SK-N-SH (cell line): ENCODE data around the gene HSPB7. TPM values are rescaled to one million over a fixed set of nuclear protein-coding genes. Genes with fewer than 3 reads are reported as not detected.
A peak's percentile ranks its signal among the peaks of the same experiment; 100 is the strongest.

Experiments used
- CTCF ChIA-PET: fragments of 300-600, 350-600 bp; formaldehyde crosslinking; extraction: SDS; loops from one replicate; lab custom pipeline; 2021; lab: Yijun Ruan, JAX
- POLR2A ChIA-PET: fragments of 350-600 bp; sonication (Branson Sonifier 250); formaldehyde crosslinking; extraction: SDS; loops from one replicate; lab custom pipeline; 2020; ENCODE audit warnings: antibody characterized with exemption, inconsistent platforms; lab: Yijun Ruan, JAX
- DNase-seq: peaks from one replicate; pipeline ENCODE4 v3.0.0; 2012
- H2AFZ ChIP-seq: fragments of 200-600 bp; sonication (generic); 2 replicates; pipeline ENCODE4 v1.8.1; 2016; ENCODE audit warnings: antibody characterized with exemption, mild to moderate bottlenecking, low read depth
- H3F3A ChIP-seq: fragments of 200-600 bp; sonication (generic); replicated peaks from 2 replicates; pipeline ENCODE3; 2016; ENCODE audit warnings: antibody characterized with exemption, mild to moderate bottlenecking; ENCODE audit not compliant: insufficient read depth
- H3K27ac ChIP-seq, 2 experiments: fragments of 200-500 bp in 1 of 2; fragments of 200-600 bp in 1 of 2; sonication (Bioruptor generic) in 1 of 2; sonication (generic), shearing (Covaris generic) in 1 of 2; 2 replicates each; pipeline versions ENCODE4 v1.5.1 to v1.6.1; 2014 to 2016; ENCODE audit warnings: low read depth in 2 of 2, inconsistent platforms in 1 of 2, low read length in 1 of 2, mild to moderate bottlenecking in 1 of 2, mixed read lengths in 1 of 2
- H3K27me3 ChIP-seq: fragments of 200-600 bp; sonication (generic), shearing (Covaris generic); 2 replicates; pipeline ENCODE4 v1.6.1; 2016; ENCODE audit warnings: mixed run types; ENCODE audit not compliant: insufficient read depth
- H3K36me3 ChIP-seq, 2 experiments: fragments of 200-500 bp in 1 of 2; fragments of 200-600 bp in 1 of 2; sonication (Bioruptor generic) in 1 of 2; sonication (generic) in 1 of 2; replicated peaks in 1 of 2; 2 replicates each; pipeline versions ENCODE3 to v1.5.1; 2014 to 2016; ENCODE audit warnings: low read length in 1 of 2, mild to moderate bottlenecking in 1 of 2; ENCODE audit not compliant: insufficient read depth in 2 of 2, control insufficient read depth in 1 of 2
- H3K4me1 ChIP-seq, 2 experiments: fragments of 200-500 bp in 1 of 2; fragments of 200-600 bp in 1 of 2; sonication (Bioruptor generic) in 1 of 2; sonication (generic), shearing (Covaris generic) in 1 of 2; 2 replicates each; pipeline versions ENCODE4 v1.5.1 to v1.6.1; 2014 to 2016; ENCODE audit warnings: low read depth in 1 of 2, low read length in 1 of 2, mixed run types in 1 of 2; ENCODE audit not compliant: insufficient read depth in 2 of 2, control insufficient read depth in 1 of 2
- H3K4me2 ChIP-seq: fragments of 200-600 bp; sonication (generic), shearing (Covaris generic); 2 replicates; pipeline ENCODE4 v1.6.1; 2017; ENCODE audit warnings: mixed run types
- H3K4me3 ChIP-seq, 2 experiments: fragments of 200-500 bp in 1 of 2; fragments of 200-600 bp in 1 of 2; sonication (Bioruptor generic) in 1 of 2; sonication (generic), shearing (Covaris generic) in 1 of 2; 2 replicates each; pipeline versions ENCODE4 v1.5.1 to v1.8.1; 2014 to 2016; ENCODE audit warnings: low read depth in 2 of 2, inconsistent platforms in 1 of 2, low read length in 1 of 2, mild to moderate bottlenecking in 1 of 2, mixed read lengths in 1 of 2, moderate library complexity in 1 of 2
- H3K79me2 ChIP-seq: fragments of 200-600 bp; sonication (generic); 2 replicates; pipeline ENCODE4 v1.8.1; 2017; ENCODE audit warnings: mild to moderate bottlenecking; ENCODE audit not compliant: insufficient read depth
- H3K9ac ChIP-seq: fragments of 200-600 bp; sonication (generic); 2 replicates; pipeline ENCODE4 v1.6.1; 2017; ENCODE audit warnings: mixed run types
- H3K9me2 ChIP-seq: fragments of 200-600 bp; sonication (generic); 2 replicates; pipeline ENCODE4 v1.6.1; 2017; ENCODE audit warnings: mixed run types
- H3K9me3 ChIP-seq: fragments of 200-600 bp; sonication (generic); 2 replicates; pipeline ENCODE4 v1.6.1; 2017; ENCODE audit warnings: mixed run types, mild to moderate bottlenecking, moderate library complexity
- H4K20me1 ChIP-seq: fragments of 200-600 bp; sonication (generic); 2 replicates; pipeline ENCODE4 v1.6.1; 2017; ENCODE audit warnings: mild to moderate bottlenecking, mixed run types; ENCODE audit not compliant: insufficient read depth
- EP300 ChIP-seq, 2 experiments: IDR thresholded peaks; 2 replicates each; pipeline versions ENCODE4 v1.4.0 to v1.6.1; 2012; ENCODE audit warnings: borderline replicate concordance in 1 of 2, low read depth in 1 of 2, low read length in 1 of 2
- FOXJ3 ChIP-seq: sonication (generic); formaldehyde crosslinking; IDR thresholded peaks from 2 replicates; pipeline ENCODE4 v1.5.1; 2020; ENCODE audit warnings: mild to moderate bottlenecking, missing genetic modification reagents
- GABPA ChIP-seq: IDR thresholded peaks from 2 replicates; pipeline ENCODE4 v1.4.0; 2012; ENCODE audit warnings: low read depth, mild to moderate bottlenecking
- GATA2 ChIP-seq: sonication (generic); formaldehyde crosslinking; IDR thresholded peaks from 2 replicates; pipeline ENCODE4 v1.5.0; 2020; ENCODE audit warnings: mild to moderate bottlenecking, missing genetic modification reagents
- JUND ChIP-seq: IDR thresholded peaks from 2 replicates; pipeline ENCODE4 v1.4.0; 2012
- PBX3 ChIP-seq: IDR thresholded peaks from 2 replicates; pipeline ENCODE4; 2012
- POLR2AphosphoS5 ChIP-seq: IDR thresholded peaks from 2 replicates; pipeline ENCODE4 v1.6.1; 2012; ENCODE audit warnings: low read depth, low read length
- RAD21 ChIP-seq: IDR thresholded peaks from 2 replicates; pipeline ENCODE4 v1.6.1; 2012; ENCODE audit warnings: mild to moderate bottlenecking, low read length
- RFX5 ChIP-seq: IDR thresholded peaks from 2 replicates; pipeline ENCODE4 v1.6.1; 2012; ENCODE audit warnings: mild to moderate bottlenecking, improper control_type of control experiment, low read length
- RXRA ChIP-seq: IDR thresholded peaks from 2 replicates; pipeline ENCODE4 v1.4.0; 2012; ENCODE audit warnings: low read depth, mild to moderate bottlenecking, borderline replicate concordance
- SMC3 ChIP-seq: IDR thresholded peaks from 2 replicates; pipeline ENCODE4 v1.6.1; 2012; ENCODE audit warnings: low read depth, low read length, improper control_type of control experiment
- TAF1 ChIP-seq: IDR thresholded peaks from 2 replicates; pipeline ENCODE4 v1.6.1; 2012; ENCODE audit warnings: low read depth, mild to moderate bottlenecking, low read length, moderate library complexity, borderline replicate concordance
- TCF12 ChIP-seq: IDR thresholded peaks from 2 replicates; pipeline ENCODE4 v1.4.0; 2012
- TEAD4 ChIP-seq: IDR thresholded peaks from 2 replicates; pipeline ENCODE4 v1.4.0; 2012; ENCODE audit warnings: mild to moderate bottlenecking, borderline replicate concordance; ENCODE audit not compliant: insufficient read depth
- YY1 ChIP-seq: IDR thresholded peaks from 2 replicates; pipeline ENCODE4 v1.4.0; 2012; ENCODE audit warnings: low read depth, mild to moderate bottlenecking
- WGBS: methylation state at CpG from one replicate; pipeline ENCODE4 v1.1.6; 2017; ENCODE audit warnings: low lambda C conversion rate; 5-methylcytosine and 5-hydroxymethylcytosine counted together
- polyA plus RNA-seq, 3 experiments: library from polyadenylated mRNA; depleted of rRNA; stranded (reverse); fragments of >200 nt; gene quantifications; 2 replicates each; pipeline ENCODE4 v1.2.3, GENCODE V29; 2012
- TF ChIP-seq, protein P1 (sequence below): fragments of 150-350 bp; IDR thresholded peaks from 2 replicates; pipeline ENCODE4 v1.6.1; 2016; ENCODE audit warnings: mild to moderate bottlenecking, low read depth, low read length
- TF ChIP-seq, protein P2 (sequence below): fragments of 200-600 bp; sonication (generic); IDR thresholded peaks from 2 replicates; pipeline ENCODE4 v1.6.1; 2017; ENCODE audit warnings: antibody characterized with exemption, mild to moderate bottlenecking, moderate library complexity
- TF ChIP-seq, protein P3 (sequence below): IDR thresholded peaks from 2 replicates; pipeline ENCODE4 v1.6.1; 2012; ENCODE audit warnings: mild to moderate bottlenecking, low read depth, low read length, moderate library complexity
- TF ChIP-seq, protein P4 (sequence below): IDR thresholded peaks from 2 replicates; pipeline ENCODE4 v1.4.0; 2012; ENCODE audit warnings: low read depth, borderline replicate concordance
- TF ChIP-seq, protein P5 (sequence below): fragments of 150-350 bp; IDR thresholded peaks from 2 replicates; pipeline ENCODE4 v1.6.1; 2017; ENCODE audit warnings: antibody characterized with exemption, low read length, low read depth, borderline replicate concordance

The HSPB7 gene
- polyA plus RNA-seq, 1 of the 3 experiments (the other 2 are of a cell fraction), result 0.05 TPM

DNA sequence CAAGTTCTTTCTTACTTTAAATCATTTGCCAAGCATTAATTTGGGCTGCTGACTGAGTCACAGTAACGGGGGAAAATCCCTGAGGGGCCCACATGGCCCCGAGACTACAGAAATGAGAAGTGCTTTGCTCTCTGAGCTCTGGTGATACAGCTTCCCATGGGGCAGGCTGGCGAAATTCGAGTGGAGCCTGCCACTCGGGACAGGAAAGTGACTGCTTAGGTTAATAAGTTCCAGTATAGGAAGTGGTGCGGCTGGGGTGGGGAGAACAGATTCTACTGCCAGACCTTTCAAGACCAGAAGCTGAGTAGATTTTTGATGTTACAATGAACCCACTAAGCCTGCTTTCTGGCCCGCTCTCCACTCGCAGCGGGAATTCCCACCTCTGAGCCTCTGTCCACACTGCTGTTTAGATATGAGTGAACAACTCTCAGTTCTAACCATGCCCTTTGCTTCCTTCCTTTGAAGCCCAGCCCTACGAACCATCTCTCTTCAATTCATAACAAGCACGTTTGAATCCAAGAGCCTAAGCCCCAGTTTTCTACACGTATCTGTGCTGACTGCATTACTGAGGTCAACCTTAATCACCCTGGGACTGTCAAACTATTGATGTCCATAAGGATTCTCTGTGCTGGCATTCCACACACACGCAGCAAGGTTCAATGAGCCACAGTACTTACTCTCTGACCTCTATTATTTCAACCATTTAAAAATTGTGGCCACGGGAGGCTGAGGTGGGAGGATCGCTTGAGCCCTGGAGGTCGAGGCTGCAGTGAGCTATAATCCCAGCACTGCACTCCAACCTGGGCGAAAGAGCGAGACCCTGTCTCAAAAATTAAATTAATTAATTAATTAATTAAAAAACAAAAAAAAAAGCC lies 51.5 kb downstream of the HSPB7 start:
- Histone ChIP-seq H4K20me1 (peaks cover 19% of the 10 kb centered on the region; the same call in 1 of the 2 replicates), H3K27ac (peak overlapping the region in 1 of 2 experiments; percentile 70; a peak in 3 of 4 replicates)

More for the DNA sequence above, 51.5 kb downstream of the HSPB7 start:
- Histone ChIP-seq H3K4me3 (no peak overlapping the region), H3K9me2 (no peaks in the 10 kb centered on the region), H3K79me2 (peaks cover 96% of the 10 kb centered on the region), H3K4me2 (peak overlapping the region; percentile 67), H3K9me3 (no peaks in the 10 kb centered on the region), H3K4me1 (peaks cover 7 to 32% of the 10 kb centered on the region in 2 experiments), H3K9ac (peak overlapping the region; percentile 21; the same call in 1 of the 2 replicates), H3K27me3 (no peaks in the 10 kb centered on the region), H2AFZ (no peak overlapping the region), H3K36me3 (peaks cover 25 to 27% of the 10 kb centered on the region in 2 experiments), H3F3A (peaks cover 28% of the 10 kb centered on the region)
- TF ChIP-seq RFX5, result no peak
- no peak for TF ChIP-seq TCF12
- TF ChIP-seq, protein P1, sequence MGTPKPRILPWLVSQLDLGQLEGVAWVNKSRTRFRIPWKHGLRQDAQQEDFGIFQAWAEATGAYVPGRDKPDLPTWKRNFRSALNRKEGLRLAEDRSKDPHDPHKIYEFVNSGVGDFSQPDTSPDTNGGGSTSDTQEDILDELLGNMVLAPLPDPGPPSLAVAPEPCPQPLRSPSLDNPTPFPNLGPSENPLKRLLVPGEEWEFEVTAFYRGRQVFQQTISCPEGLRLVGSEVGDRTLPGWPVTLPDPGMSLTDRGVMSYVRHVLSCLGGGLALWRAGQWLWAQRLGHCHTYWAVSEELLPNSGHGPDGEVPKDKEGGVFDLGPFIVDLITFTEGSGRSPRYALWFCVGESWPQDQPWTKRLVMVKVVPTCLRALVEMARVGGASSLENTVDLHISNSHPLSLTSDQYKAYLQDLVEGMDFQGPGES, result no peak
- no peak for TF ChIP-seq POLR2AphosphoS5
- TF ChIP-seq, protein P2, sequence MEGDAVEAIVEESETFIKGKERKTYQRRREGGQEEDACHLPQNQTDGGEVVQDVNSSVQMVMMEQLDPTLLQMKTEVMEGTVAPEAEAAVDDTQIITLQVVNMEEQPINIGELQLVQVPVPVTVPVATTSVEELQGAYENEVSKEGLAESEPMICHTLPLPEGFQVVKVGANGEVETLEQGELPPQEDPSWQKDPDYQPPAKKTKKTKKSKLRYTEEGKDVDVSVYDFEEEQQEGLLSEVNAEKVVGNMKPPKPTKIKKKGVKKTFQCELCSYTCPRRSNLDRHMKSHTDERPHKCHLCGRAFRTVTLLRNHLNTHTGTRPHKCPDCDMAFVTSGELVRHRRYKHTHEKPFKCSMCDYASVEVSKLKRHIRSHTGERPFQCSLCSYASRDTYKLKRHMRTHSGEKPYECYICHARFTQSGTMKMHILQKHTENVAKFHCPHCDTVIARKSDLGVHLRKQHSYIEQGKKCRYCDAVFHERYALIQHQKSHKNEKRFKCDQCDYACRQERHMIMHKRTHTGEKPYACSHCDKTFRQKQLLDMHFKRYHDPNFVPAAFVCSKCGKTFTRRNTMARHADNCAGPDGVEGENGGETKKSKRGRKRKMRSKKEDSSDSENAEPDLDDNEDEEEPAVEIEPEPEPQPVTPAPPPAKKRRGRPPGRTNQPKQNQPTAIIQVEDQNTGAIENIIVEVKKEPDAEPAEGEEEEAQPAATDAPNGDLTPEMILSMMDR, result no peak
- no peak for TF ChIP-seq EP300 (IDR thresholded peaks at IDR 0.05; ENCODE audit: borderline replicate concordance in 1 of 2, low read depth in 1 of 2, low read length in 1 of 2)
- TF ChIP-seq, protein P3, sequence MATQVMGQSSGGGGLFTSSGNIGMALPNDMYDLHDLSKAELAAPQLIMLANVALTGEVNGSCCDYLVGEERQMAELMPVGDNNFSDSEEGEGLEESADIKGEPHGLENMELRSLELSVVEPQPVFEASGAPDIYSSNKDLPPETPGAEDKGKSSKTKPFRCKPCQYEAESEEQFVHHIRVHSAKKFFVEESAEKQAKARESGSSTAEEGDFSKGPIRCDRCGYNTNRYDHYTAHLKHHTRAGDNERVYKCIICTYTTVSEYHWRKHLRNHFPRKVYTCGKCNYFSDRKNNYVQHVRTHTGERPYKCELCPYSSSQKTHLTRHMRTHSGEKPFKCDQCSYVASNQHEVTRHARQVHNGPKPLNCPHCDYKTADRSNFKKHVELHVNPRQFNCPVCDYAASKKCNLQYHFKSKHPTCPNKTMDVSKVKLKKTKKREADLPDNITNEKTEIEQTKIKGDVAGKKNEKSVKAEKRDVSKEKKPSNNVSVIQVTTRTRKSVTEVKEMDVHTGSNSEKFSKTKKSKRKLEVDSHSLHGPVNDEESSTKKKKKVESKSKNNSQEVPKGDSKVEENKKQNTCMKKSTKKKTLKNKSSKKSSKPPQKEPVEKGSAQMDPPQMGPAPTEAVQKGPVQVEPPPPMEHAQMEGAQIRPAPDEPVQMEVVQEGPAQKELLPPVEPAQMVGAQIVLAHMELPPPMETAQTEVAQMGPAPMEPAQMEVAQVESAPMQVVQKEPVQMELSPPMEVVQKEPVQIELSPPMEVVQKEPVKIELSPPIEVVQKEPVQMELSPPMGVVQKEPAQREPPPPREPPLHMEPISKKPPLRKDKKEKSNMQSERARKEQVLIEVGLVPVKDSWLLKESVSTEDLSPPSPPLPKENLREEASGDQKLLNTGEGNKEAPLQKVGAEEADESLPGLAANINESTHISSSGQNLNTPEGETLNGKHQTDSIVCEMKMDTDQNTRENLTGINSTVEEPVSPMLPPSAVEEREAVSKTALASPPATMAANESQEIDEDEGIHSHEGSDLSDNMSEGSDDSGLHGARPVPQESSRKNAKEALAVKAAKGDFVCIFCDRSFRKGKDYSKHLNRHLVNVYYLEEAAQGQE, result no peak
- no peak for TF ChIP-seq JUND
- no peak for TF ChIP-seq GABPA
- TF ChIP-seq RAD21, result no peak
- TF ChIP-seq YY1, result no peak
- TF ChIP-seq SMC3, result no peak
- TF ChIP-seq, protein P4, sequence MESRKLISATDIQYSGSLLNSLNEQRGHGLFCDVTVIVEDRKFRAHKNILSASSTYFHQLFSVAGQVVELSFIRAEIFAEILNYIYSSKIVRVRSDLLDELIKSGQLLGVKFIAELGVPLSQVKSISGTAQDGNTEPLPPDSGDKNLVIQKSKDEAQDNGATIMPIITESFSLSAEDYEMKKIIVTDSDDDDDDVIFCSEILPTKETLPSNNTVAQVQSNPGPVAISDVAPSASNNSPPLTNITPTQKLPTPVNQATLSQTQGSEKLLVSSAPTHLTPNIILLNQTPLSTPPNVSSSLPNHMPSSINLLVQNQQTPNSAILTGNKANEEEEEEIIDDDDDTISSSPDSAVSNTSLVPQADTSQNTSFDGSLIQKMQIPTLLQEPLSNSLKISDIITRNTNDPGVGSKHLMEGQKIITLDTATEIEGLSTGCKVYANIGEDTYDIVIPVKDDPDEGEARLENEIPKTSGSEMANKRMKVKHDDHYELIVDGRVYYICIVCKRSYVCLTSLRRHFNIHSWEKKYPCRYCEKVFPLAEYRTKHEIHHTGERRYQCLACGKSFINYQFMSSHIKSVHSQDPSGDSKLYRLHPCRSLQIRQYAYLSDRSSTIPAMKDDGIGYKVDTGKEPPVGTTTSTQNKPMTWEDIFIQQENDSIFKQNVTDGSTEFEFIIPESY, result no peak
- no peak for TF ChIP-seq GATA2 (CRISPR knock-in tag)
- no peak for TF ChIP-seq RXRA
- no peak for TF ChIP-seq TEAD4
- no peak for TF ChIP-seq TAF1
- no peak for TF ChIP-seq FOXJ3
- no peak for TF ChIP-seq PBX3
- TF ChIP-seq, protein P5, sequence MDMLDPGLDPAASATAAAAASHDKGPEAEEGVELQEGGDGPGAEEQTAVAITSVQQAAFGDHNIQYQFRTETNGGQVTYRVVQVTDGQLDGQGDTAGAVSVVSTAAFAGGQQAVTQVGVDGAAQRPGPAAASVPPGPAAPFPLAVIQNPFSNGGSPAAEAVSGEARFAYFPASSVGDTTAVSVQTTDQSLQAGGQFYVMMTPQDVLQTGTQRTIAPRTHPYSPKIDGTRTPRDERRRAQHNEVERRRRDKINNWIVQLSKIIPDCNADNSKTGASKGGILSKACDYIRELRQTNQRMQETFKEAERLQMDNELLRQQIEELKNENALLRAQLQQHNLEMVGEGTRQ, result no peak
- CTCF ChIA-PET, result interaction anchor here (1.5 kb wide), 1 partner anchor 151 kb away, joined by 4 read pairs; no protein-coding TSS in a partner anchor
- POLR2A ChIA-PET, result no interaction called here
- no peak for DNase-seq
- 68% methylated on average over 14 of the region's 18 CpGs for whole genome bisulfite sequencing
